ENCODE data around the gene FOSL2.

FOSL2 gene

DNA sequence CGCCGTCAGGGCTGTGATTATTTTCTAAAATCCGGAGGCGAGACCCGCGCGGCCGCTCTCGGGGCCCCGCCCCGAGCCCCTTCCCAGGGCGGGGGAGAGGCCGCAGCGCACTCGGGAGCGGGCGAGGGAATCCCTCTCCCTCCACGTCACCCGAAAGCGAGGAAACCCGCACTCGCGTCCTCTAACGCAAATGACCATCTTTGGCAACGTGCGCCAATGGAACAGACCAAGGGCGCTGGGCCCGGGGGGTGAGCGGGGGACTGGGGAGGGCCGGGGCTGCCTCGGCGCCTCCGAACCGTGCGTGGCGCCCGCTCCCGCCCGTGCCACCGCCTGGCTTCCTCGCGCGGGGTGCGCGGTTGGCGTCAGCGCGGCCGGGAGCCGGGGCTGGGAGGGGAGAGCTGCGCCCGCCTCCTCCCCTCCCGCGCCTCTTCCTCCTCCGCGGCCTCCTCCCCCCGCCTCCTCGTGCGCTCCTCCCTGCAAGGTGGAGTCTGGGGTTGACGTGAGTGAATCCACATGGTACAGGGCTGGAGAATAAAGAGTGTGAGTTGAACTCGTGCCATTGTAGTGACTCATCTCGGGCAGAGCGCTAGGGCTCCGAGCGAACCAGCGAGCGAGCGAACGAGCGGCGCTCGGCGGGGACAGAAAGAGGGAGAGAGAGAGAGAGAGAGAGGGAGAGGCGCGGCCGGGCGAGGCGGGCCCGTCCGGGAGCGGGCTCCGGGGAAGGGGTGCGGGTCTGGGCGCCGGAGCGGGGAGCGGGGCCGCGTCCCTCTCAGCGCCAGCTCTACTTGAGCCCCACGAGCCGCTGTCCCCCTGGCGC is at the start of gene FOSL2:
Gene FOSL2, plus strand, starts transcription at position 562 of the 817 bp plus-strand sequence. CDS start 863 bp downstream, outside the sequence.
- DNase-seq (ENCODE audit: low read depth, low spot score) = peak; percentile 97
- no peaks in the 10 kb centered on the region for H3K9me3 ChIP-seq (ENCODE audit: insufficient read depth, low read length)
- H3K4me1 ChIP-seq (ENCODE audit: insufficient read depth, insufficient read length) = peaks cover 13% of the 10 kb centered on the region
- peak within 1 kb of the TSS; percentile 80 for H3K9ac ChIP-seq (ENCODE audit: insufficient read length, low read depth)
- TF ChIP-seq YY1 (IDR thresholded peaks at IDR 0.05; ENCODE audit: insufficient read depth, insufficient read length) (no peak), ZNF274 (IDR thresholded peaks at IDR 0.05; ENCODE audit: low read depth, low read length) (no peak), SUZ12 (IDR thresholded peaks at IDR 0.05; ENCODE audit: extremely low read depth, insufficient read depth, insufficient read length) (no peak)
- H3K27me3 ChIP-seq (ENCODE audit: insufficient read depth, insufficient read length) = peaks cover 32% of the 10 kb centered on the region
- H3K4me3 ChIP-seq (ENCODE audit: insufficient read length, low read depth) = peak within 1 kb of the TSS; percentile 58
- H3K36me3 ChIP-seq (ENCODE audit: insufficient read depth, insufficient read length, low read length) = peaks cover 10% of the 10 kb centered on the region

DNA sequence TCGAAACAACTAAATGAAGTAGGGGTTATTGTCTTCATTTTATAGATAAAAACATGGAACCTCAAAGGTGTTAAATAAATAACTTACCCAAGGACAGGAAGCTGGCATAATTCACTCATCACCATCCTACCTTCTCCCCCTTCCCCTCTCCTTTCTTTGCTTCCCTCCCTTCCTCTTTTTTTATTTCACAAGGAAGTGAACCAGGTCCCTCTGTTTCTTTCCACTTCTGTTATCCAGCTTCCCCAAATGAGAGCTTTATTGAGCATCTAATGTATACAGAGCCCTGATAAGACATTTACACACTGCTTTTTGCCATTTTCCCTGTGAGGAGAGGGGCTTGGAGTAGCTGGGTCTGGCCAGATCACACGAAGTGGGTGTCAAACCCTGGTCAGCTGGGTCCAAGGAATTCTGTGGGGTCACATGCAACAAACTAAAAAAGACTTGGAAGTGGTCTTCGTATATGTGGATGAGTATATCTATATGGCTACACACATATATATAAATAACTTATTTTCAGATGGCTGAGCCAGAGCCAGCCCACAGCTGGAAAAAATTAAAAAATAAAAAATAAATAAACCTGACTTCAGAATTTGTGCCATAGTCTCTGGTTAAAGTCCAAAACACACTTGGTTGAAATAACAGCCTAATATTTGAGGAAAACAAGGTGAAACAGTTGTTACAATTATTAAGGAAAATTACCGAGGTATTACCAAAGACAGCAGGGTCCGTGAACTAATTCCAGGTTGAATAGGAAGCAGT is 49.3 kb upstream of the FOSL2 start:
- no peak overlapping the region for H3K9ac ChIP-seq (ENCODE audit: insufficient read length, low read depth)
- H3K9me3 ChIP-seq (ENCODE audit: insufficient read depth, low read length) = no peaks in the 10 kb centered on the region
- no peak for DNase-seq (ENCODE audit: low read depth, low spot score)
- H3K4me3 ChIP-seq (ENCODE audit: insufficient read length, low read depth) = no peak overlapping the region
- H3K27me3 ChIP-seq (ENCODE audit: insufficient read depth, insufficient read length) = no peaks in the 10 kb centered on the region
- no peaks in the 10 kb centered on the region for H3K36me3 ChIP-seq (ENCODE audit: insufficient read depth, insufficient read length, low read length)
- H3K4me1 ChIP-seq (ENCODE audit: insufficient read depth, insufficient read length) = peaks cover 10% of the 10 kb centered on the region
- TF ChIP-seq SUZ12 (IDR thresholded peaks at IDR 0.05; ENCODE audit: extremely low read depth, insufficient read depth, insufficient read length) (no peak), YY1 (IDR thresholded peaks at IDR 0.05; ENCODE audit: insufficient read depth, insufficient read length) (no peak), ZNF274 (IDR thresholded peaks at IDR 0.05; ENCODE audit: low read depth, low read length) (no peak)

GRCh38 chr2:28343971-28344715 is 48.5 kb upstream of the FOSL2 start:
- no peak overlapping the region for H3K4me3 ChIP-seq (ENCODE audit: insufficient read length, low read depth)
- H3K27me3 ChIP-seq (ENCODE audit: insufficient read depth, insufficient read length) = no peaks in the 10 kb centered on the region
- no peak for DNase-seq (ENCODE audit: low read depth, low spot score)
- H3K36me3 ChIP-seq (ENCODE audit: insufficient read depth, insufficient read length, low read length) = no peaks in the 10 kb centered on the region
- H3K4me1 ChIP-seq (ENCODE audit: insufficient read depth, insufficient read length) = peaks cover 10% of the 10 kb centered on the region
- H3K9me3 ChIP-seq (ENCODE audit: insufficient read depth, low read length) = no peaks in the 10 kb centered on the region
- TF ChIP-seq YY1 (IDR thresholded peaks at IDR 0.05; ENCODE audit: insufficient read depth, insufficient read length) (no peak), ZNF274 (IDR thresholded peaks at IDR 0.05; ENCODE audit: low read depth, low read length) (no peak), SUZ12 (IDR thresholded peaks at IDR 0.05; ENCODE audit: extremely low read depth, insufficient read depth, insufficient read length) (no peak)
- no peak overlapping the region for H3K9ac ChIP-seq (ENCODE audit: insufficient read length, low read depth)

GRCh38 chr2:28344756-28345373 is 47.8 kb upstream of the FOSL2 start:
- H3K9ac ChIP-seq (ENCODE audit: insufficient read length, low read depth) = no peak overlapping the region
- no peaks in the 10 kb centered on the region for H3K36me3 ChIP-seq (ENCODE audit: insufficient read depth, insufficient read length, low read length)
- no peaks in the 10 kb centered on the region for H3K9me3 ChIP-seq (ENCODE audit: insufficient read depth, low read length)
- no peak overlapping the region for H3K4me3 ChIP-seq (ENCODE audit: insufficient read length, low read depth)
- peaks cover 12% of the 10 kb centered on the region for H3K4me1 ChIP-seq (ENCODE audit: insufficient read depth, insufficient read length)
- no peak for TF ChIP-seq ZNF274 (IDR thresholded peaks at IDR 0.05; ENCODE audit: low read depth, low read length)
- no peak for TF ChIP-seq SUZ12 (IDR thresholded peaks at IDR 0.05; ENCODE audit: extremely low read depth, insufficient read depth, insufficient read length)
- no peak for TF ChIP-seq YY1 (IDR thresholded peaks at IDR 0.05; ENCODE audit: insufficient read depth, insufficient read length)
- H3K27me3 ChIP-seq (ENCODE audit: insufficient read depth, insufficient read length) = no peaks in the 10 kb centered on the region
- DNase-seq (ENCODE audit: low read depth, low spot score) = no peak

- TF ChIP-seq SUZ12 (IDR thresholded peaks at IDR 0.05; ENCODE audit: extremely low read depth, insufficient read depth, insufficient read length) = no peak
- TF ChIP-seq ZNF274 (IDR thresholded peaks at IDR 0.05; ENCODE audit: low read depth, low read length) = no peak
- no peak for TF ChIP-seq YY1 (IDR thresholded peaks at IDR 0.05; ENCODE audit: insufficient read depth, insufficient read length)
- Histone ChIP-seq H3K36me3 (ENCODE audit: insufficient read depth, insufficient read length, low read length) (no peaks in the 10 kb centered on the region), H3K4me3 (ENCODE audit: insufficient read length, low read depth) (no peak overlapping the region), H3K27me3 (ENCODE audit: insufficient read depth, insufficient read length) (no peaks in the 10 kb centered on the region), H3K4me1 (ENCODE audit: insufficient read depth, insufficient read length) (peaks cover 12% of the 10 kb centered on the region), H3K9me3 (ENCODE audit: insufficient read depth, low read length) (no peaks in the 10 kb centered on the region), H3K9ac (ENCODE audit: insufficient read length, low read depth) (no peak overlapping the region)
- no peak for DNase-seq (ENCODE audit: low read depth, low spot score)
Measured at GRCh38 chr2:28345619-28346018, 47.0 kb upstream of the FOSL2 start.

GRCh38 chr2:28346587-28346986 is 46.1 kb upstream of the FOSL2 start:
- Histone ChIP-seq H3K27me3 (ENCODE audit: insufficient read depth, insufficient read length) (no peaks in the 10 kb centered on the region), H3K4me1 (ENCODE audit: insufficient read depth, insufficient read length) (peaks cover 13% of the 10 kb centered on the region), H3K9ac (ENCODE audit: insufficient read length, low read depth) (no peak overlapping the region), H3K9me3 (ENCODE audit: insufficient read depth, low read length) (no peaks in the 10 kb centered on the region), H3K36me3 (ENCODE audit: insufficient read depth, insufficient read length, low read length) (no peaks in the 10 kb centered on the region), H3K4me3 (ENCODE audit: insufficient read length, low read depth) (no peak overlapping the region)
- TF ChIP-seq YY1 (IDR thresholded peaks at IDR 0.05; ENCODE audit: insufficient read depth, insufficient read length) (no peak), ZNF274 (IDR thresholded peaks at IDR 0.05; ENCODE audit: low read depth, low read length) (no peak), SUZ12 (IDR thresholded peaks at IDR 0.05; ENCODE audit: extremely low read depth, insufficient read depth, insufficient read length) (no peak)
- DNase-seq (ENCODE audit: low read depth, low spot score) = no peak
